ENCODE measurements around the gene SLC25A47. TPM values are rescaled to one million over a fixed set of nuclear protein-coding genes. Genes with fewer than 3 reads are reported as not detected.
"Not testable (repeated sequence)": the region's sequence is repeated elsewhere in the genome, so short reads cannot be mapped to it uniquely, and the experiment has no call there.

SLC25A47 gene
- polyA plus RNA-seq, 1 donor, result 0.10 TPM

DNA sequence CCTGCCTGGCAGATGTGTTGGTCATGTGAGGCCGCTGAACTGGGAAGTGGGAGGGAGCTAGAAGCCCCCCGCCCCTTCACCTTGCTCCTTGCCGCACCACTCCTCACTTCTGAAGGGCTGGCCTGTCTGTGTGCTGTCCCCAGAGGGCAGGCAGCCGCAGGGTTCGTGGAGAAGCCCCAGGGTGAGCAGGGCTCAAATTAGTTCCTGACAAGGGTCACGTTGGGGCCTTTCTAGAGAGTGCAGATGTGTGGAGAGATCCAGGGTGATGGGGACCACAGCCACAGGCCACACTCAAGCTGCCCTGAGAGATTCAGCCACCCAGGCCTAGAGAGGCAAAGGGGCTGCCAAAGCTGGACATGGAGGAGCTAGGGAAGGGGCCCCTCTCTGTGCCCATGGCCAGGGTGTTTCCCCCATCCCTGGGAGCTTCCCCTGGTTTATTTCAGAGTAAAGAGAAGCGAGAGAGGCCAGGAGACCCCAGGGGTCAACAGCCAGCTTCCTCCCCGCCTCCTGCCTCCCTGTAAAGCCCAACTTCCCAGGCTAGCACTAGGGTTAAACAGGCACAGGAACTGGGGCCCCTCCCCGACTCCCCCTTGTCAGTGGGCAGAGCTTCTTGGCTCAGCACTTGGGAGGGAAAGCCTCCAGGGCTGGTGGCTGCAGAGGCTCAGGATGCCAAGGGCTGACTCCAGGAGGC lies 33.1 kb upstream of the SLC25A47 start:
- DNase-seq (ENCODE audit: low read depth), result no peak

GRCh38 chr14:100290607-100291304 lies 32.4 kb upstream of the SLC25A47 start:
- DNase-seq (ENCODE audit: low read depth), result no peak

DNA sequence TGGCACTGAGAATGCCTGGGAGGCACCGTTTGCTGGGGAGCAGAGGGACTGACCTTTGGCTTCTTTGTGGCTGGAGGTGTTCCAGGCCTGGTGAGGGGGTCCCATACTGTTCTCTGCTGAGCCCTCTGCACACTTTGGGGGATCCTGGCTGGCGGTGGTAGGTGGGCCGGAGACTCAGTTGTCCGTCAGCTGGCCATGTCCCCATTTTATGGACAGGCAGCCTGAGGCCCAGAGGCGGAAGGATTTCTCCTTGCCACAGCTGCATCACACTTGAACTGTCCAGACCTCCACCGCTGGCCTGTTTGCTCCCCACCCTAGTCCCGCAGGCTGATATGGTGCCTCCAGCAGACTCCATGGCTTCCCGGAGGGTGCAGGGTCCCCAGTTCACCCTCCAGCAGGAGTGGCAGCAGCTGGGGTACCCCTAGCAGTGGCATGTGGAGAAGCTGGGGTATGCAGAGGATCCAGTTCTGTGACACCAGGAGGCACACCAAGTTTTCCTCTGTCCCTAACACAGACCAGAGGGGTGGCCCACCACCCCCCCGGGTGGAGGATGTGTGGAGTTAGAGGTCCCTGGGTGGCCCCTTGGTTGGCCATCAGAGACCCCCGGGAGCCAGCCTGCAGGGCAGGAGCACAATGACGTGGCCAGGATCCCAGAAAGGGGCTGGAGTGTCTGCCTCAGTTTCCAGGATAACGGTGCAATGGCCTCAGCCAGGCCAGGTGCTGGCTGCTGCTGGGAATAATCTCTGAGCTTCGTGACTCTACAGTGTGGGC lies 31.6 kb upstream of the SLC25A47 start:
- no peak for DNase-seq (ENCODE audit: low read depth)

- no peak for DNase-seq (ENCODE audit: low read depth)
Observed at GRCh38 chr14:100292301-100292775, 30.8 kb upstream of the SLC25A47 start.

GRCh38 chr14:100292776-100293461 lies 30.2 kb upstream of the SLC25A47 start:
- DNase-seq (ENCODE audit: low read depth), result no peak

DNA sequence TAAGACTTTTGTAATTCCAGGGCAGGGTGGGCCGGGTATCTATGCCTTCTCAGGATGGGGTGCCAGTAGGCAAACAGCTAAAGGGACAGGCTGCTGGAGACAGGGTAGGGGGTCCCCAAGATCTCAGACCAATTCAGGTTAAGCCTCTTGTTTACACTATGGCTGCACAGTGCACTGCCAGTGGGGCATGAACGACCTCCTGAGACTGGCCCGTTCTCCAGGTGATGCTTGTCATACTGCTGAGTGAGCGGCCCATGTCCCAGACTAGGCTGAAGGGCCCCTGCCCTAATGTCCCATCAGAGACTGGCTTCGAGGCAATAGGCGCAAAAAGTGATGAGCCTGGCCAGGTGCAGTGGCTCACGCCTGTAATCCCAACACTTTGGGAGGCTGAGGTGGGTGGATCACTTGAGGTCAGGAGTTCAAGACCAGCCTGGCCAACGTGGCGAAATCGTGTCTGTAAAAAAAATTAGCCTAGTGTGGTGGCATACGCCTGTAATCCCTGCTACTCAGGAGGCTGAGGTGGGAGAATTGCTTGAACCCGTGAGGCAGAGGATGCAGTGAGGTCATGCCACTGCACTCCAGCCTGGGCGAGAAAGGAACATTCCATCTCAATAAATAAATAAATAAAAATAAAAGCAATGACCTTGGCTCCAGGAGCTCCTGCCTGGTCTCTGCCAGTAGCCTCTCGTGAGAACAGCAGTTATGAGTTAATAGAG lies 29.5 kb upstream of the SLC25A47 start:
- no peak for DNase-seq (ENCODE audit: low read depth)

DNA sequence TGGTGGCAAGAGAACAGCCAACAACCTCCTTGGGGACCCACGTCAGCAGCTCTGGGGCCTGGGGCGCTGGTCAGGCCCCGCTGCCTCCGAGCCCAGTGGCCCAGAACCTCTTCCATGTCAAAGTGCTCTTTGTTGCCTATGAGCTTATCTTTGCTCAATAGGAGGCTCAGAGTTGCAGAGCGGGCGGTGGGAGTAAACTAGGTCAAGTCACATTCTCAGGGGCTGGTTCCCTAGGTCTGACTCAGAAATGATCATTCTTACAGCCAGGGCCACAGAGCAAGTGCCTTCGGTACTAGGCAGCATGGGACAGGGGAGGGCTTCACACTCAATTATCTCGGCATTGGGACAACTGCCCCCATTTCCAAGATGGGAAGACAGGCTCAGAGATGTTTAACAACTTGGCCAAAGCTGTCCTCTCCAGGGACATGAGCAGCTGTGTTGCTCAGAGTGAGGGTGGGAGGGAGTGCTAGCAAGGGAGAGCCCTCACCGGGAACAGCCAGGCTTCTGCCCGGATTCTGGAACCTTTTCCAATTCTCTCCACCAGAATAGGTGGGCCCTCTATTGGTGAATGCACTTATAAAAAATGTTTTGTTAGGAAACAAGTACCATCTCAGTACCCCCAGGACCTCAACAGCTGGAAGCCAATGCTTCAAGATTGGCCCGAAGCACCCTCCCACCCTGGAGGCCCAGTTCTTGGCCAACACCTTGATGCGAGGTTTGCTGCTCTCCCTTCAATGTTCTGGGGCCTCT lies 28.8 kb upstream of the SLC25A47 start:
- no peak for DNase-seq (ENCODE audit: low read depth)

- no peak for DNase-seq (ENCODE audit: low read depth)
Observed at GRCh38 chr14:100294963-100295330, 28.2 kb upstream of the SLC25A47 start.

DNA sequence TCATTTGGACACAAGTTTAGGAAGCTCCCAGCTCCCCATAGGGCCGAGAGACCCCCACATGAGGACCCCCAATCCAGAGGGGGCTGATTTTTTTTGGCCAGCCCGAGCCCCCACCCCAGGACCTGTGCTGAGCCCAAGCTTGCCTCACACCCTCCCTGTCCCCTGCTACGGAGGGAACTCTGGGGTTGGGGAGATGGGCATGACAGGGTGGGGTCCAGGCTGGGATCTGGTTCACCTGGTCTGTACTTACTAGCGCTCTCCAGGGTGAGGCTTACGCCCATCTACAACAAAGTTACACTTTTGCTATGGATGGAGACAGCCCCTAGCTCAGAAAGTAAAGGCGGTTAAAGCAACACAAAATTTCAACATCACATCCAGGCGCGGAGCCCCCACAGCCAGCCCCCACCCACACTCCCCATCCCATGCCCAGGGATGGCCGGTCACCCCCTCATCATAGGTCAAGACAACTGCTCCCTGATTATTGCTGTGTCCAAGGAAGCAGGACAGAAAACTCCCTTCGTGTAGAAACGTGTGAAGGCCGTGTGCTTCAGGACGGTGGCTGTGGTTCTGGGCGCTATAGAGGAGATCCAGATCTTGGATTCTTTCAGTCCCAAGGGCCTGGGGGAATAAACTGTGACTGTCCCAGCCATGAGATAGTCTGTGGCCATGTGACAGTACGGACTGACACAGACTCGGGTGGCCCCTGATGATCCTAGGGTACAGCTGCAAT lies 27.6 kb upstream of the SLC25A47 start:
- no peak for DNase-seq (ENCODE audit: low read depth)

DNA sequence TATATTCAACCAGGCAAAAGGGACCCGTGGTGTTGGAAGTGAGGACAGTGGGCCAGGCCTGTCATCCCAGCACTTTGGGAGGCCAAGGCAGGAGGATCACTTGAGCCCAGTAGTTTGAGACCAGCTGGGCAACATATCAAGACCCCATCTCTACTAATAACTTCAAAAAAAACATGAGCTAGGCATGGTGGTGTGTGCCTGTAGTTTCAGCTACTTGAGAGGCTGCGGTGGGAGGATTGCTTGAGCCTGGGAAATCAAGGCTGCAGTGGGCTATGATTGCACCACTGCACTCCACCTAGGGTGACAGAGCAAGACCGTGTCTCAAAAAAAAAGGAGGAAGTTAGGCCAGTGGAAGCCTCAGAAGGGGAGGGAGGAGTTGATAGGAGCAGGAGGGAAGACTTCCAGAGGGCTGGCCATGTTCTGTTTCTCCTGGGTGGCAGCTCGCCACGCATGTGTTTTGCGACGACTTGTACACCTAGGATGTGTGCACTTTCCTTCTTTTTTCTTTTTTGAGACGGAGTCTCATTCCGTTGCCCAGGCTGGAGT lies 27.0 kb upstream of the SLC25A47 start:
- no peak for DNase-seq (ENCODE audit: low read depth)

DNA sequence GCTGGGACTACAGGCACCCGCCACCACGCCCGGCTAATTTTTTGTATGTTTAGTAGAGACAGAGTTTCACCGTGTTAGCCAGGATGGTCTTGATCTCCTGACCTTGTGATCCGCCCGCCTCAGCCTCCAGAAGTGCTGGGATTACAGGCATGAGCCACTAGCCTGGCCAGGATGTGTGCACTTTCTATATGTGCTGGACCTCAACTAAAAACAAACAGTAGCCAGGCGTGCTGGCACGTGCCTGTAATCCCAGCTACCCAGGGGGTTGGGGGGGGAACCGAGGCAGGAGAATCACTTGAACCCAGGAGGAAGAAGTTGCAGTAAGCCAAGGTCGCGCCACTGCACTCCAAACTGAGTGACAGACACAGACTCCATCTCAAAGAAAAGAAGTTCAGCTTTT lies 26.4 kb upstream of the SLC25A47 start:
- DNase-seq (ENCODE audit: low read depth), result not testable (repeated sequence)

DNA sequence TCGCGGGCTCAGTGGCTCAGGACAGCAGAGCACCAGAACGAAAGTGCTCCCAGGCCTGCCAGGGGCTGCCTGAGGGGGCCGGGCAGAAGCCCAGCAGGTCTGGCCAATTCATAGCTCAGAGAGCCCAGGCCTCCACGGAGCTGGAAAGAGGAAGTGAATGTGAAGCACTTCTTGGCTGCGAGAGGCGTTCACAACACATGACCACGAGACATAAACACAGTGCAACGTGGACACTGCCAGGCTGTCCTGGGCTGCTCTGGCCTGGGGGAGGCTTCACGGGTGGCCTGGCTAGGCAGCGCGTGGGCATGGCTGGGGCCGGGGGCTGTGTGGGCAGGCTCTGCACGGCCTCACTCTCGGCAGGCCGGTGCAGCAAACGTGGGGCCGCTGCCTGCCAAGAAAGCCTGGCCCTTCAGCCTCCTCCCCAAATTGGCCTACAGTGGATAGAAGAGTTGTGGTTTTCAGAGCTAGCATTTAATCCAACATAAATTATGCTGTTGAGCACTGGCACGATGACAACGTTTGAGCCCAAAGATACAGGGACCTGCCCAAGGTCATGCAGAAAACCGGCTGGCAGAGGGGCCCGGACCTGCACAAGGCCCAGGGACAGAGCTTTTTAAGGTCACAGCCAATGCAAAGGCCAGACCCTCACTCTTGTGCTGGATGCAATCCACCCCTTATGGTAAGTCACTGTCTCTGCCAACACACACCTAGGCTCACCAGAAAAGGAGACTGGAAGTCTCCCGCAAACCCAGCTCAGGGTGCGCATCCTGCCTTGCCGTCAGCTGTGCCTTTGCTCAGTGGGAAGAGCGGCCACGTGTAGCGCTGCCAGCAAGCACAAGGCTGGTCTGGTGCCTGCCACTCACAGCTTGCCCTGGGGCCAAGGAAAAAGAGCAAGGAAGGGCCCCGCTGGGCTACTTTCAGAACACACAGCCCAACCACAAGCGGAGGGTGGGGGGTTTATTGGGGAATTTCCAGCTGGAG lies 25.5 kb upstream of the SLC25A47 start:
- DNase-seq (ENCODE audit: low read depth), result peak; percentile 69

- DNase-seq (ENCODE audit: low read depth), result no peak
Observed at GRCh38 chr14:100298551-100299237, 24.4 kb upstream of the SLC25A47 start.

DNA sequence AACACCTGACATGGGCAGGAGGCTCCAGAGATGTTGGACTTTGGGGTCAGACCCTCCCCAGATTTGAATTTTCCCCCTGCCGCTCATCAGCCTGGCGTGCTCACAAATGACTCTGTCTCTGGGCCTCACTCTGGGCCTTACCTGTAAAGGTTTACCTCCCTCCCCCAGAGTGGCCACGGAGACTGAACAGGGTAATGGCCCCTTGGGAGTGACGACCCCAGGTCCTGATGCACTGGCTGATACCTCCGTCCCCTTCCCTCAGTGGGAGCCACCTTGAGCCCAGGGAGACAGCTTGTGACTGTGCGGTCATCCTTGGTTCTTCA lies 23.9 kb upstream of the SLC25A47 start:
- no peak for DNase-seq (ENCODE audit: low read depth)

GRCh38 chr14:100302616-100303015 lies 20.5 kb upstream of the SLC25A47 start:
- DNase-seq (ENCODE audit: low read depth), result no peak

- DNase-seq (ENCODE audit: low read depth), result no peak
Observed at GRCh38 chr14:100303179-100303578, 20.0 kb upstream of the SLC25A47 start.

GRCh38 chr14:100303925-100304324 lies 19.2 kb upstream of the SLC25A47 start:
- no peak for DNase-seq (ENCODE audit: low read depth)

DNA sequence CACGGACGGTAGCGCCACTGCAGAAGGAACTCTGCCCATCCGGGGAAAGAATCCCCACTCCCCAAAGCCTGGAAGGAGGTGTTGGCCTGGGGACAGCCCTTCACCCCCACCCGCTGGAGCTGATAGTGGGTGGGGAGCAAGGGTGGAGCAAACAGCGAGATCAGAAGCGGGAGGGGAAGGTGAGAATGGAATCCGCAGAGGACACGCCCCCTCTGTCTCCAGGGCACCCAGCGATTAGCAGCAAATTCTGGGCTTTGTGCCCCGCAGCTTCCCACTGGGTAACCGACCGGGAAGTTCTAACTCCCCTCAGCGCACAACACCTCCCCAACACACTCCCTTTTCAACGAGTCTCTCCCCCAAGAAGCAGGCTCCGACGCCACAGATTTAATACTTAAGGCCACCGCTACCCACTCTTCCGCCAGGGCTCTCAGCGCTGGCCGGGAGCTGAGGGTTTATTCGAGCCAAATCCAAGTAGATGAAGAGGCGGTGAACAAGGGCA lies 18.3 kb upstream of the SLC25A47 start:
- no peak for DNase-seq (ENCODE audit: low read depth)

Measured in forelimb muscle (tissue), 1 donor.